ENCODE results near the gene TTLL5.

TTLL5 gene

GRCh38 chr14:75820761-75821160 lies 159.7 kb downstream of the TTLL5 start:
- no peak for TF ChIP-seq CTCF (IDR thresholded peaks at IDR 0.05; ENCODE audit: borderline replicate concordance, insufficient read depth, low read depth, low read length)
- no peak overlapping the region for H3K4me3 ChIP-seq (ENCODE audit: low read depth, low read length)

- no peak overlapping the region for H3K4me3 ChIP-seq (ENCODE audit: low read depth, low read length)
Measured at GRCh38 chr14:75821831-75822521, 160.9 kb downstream of the TTLL5 start.

GRCh38 chr14:75822522-75823141 lies 161.6 kb downstream of the TTLL5 start:
- H3K4me3 ChIP-seq (ENCODE audit: low read depth, low read length), result no peak overlapping the region
- no peak for TF ChIP-seq CTCF (IDR thresholded peaks at IDR 0.05; ENCODE audit: borderline replicate concordance, insufficient read depth, low read depth, low read length)

More at GRCh38 chr14:75821831-75822521, 160.9 kb downstream of the TTLL5 start:
- no peak for TF ChIP-seq CTCF (IDR thresholded peaks at IDR 0.05; ENCODE audit: borderline replicate concordance, insufficient read depth, low read depth, low read length)

- TF ChIP-seq CTCF (IDR thresholded peaks at IDR 0.05; ENCODE audit: borderline replicate concordance, insufficient read depth, low read depth, low read length), result no peak
- H3K4me3 ChIP-seq (ENCODE audit: low read depth, low read length), result no peak overlapping the region
Measured at GRCh38 chr14:75823334-75823733, 162.3 kb downstream of the TTLL5 start.

GRCh38 chr14:75824318-75824717 lies 163.3 kb downstream of the TTLL5 start:
- no peak overlapping the region for H3K4me3 ChIP-seq (ENCODE audit: low read depth, low read length)
- TF ChIP-seq CTCF (IDR thresholded peaks at IDR 0.05; ENCODE audit: borderline replicate concordance, insufficient read depth, low read depth, low read length), result no peak

- TF ChIP-seq CTCF (IDR thresholded peaks at IDR 0.05; ENCODE audit: borderline replicate concordance, insufficient read depth, low read depth, low read length), result no peak
- no peak overlapping the region for H3K4me3 ChIP-seq (ENCODE audit: low read depth, low read length)
Measured at GRCh38 chr14:75825147-75825592, 164.1 kb downstream of the TTLL5 start.

GRCh38 chr14:75826599-75826998 lies 165.6 kb downstream of the TTLL5 start:
- H3K4me3 ChIP-seq (ENCODE audit: low read depth, low read length), result no peak overlapping the region
- TF ChIP-seq CTCF (IDR thresholded peaks at IDR 0.05; ENCODE audit: borderline replicate concordance, insufficient read depth, low read depth, low read length), result no peak

Data from GM12875 (cell line).